Activated naive CD8-positive, alpha-beta T cell treated with anti-CD3 and anti-CD28 coated beads, Interleukin-2, amount 10 ng/mL, durations not matched to agents 7 days and 5 days (primary cell): ENCODE data around the gene ZNF516. TPM values are rescaled to one million over a fixed set of nuclear protein-coding genes. Genes with fewer than 3 reads are reported as not detected.

Experiments used
- ATAC-seq: fragments of 150-1000 bp; cut with Tn5 transposase; one replicate; pipeline ENCODE4 v1.10.0; 2021; ENCODE audit warnings: low read depth, moderate library complexity
- POLR2A ChIA-PET: fragments of 350-600 bp; sonication (Branson Sonifier 250); formaldehyde crosslinking; loops from one replicate; lab custom pipeline; 2021; ENCODE audit warnings: antibody characterized with exemption; lab: Charles Lee
- DNase-seq: peaks from one replicate; pipeline ENCODE4 v3.0.0; 2021
- H3K27ac Mint-ChIP-seq: one replicate; pipeline ENCODE4 v1.8.0; 2022; ENCODE audit warnings: mild to moderate bottlenecking, mixed read lengths
- H3K27me3 Mint-ChIP-seq: one replicate; pipeline ENCODE4 v1.8.0; 2022; ENCODE audit warnings: mild to moderate bottlenecking, moderate library complexity, mixed read lengths
- H3K36me3 Mint-ChIP-seq: one replicate; pipeline ENCODE4 v1.8.0; 2021; ENCODE audit warnings: mild to moderate bottlenecking, mixed read lengths
- H3K4me1 Mint-ChIP-seq: one replicate; pipeline ENCODE4 v1.8.0; 2021; ENCODE audit warnings: mixed read lengths
- H3K4me3 Mint-ChIP-seq: one replicate; pipeline ENCODE4 v1.8.0; 2022; ENCODE audit warnings: mild to moderate bottlenecking, moderate library complexity, mixed read lengths
- H3K9me3 Mint-ChIP-seq: one replicate; pipeline ENCODE4 v1.8.0; 2021; ENCODE audit warnings: mixed read lengths
- total RNA-seq, 2 experiments: library from RNA; stranded (reverse); gene quantifications; one replicate each; pipeline ENCODE4 v1.2.3, GENCODE V29; 2021

ZNF516 gene
- total RNA-seq, 2 experiments from 2014 or later, result 6.9 to 8.0 TPM

DNA sequence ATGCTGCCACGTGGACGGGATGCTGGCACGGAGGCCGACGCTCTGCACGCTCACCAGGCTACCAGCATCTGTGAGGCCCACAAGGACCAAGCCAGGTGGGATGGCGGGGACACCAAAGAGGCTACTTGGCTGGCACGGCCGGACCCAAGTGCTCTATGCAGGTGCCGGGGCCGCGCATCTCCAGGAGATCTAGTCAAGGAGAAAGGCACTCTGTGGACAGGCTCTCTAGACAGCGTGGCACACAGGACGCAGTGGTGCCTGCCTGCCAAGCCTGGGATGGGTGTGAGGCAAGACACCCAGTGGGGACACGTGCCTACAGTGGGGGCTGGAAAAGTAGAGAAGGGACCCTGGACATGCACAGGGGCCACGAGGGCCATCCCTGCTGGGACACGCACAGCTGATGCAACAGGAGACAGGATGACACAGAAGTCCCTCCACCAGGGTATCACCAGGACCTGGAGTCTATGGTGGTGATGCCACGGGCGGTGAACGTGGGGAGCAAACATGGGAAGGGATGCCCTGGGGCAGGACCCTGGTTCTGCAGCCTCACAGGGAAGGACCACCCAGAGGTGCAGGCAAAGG lies 28.5 kb downstream of the ZNF516 start:
- DNase-seq (no peak), ATAC-seq (peak; percentile 28)
- Mint-ChIP-seq H3K4me3 (peak overlapping the region; percentile 24), H3K36me3 (no peaks in the 10 kb centered on the region), H3K27ac (peak overlapping the region; percentile 87), H3K27me3 (no peaks in the 10 kb centered on the region), H3K4me1 (peaks cover 23% of the 10 kb centered on the region), H3K9me3 (no peaks in the 10 kb centered on the region)
- POLR2A ChIA-PET, result interaction anchor here (1.7 kb wide), 1 partner anchor 27 kb away, joined by 3 read pairs; no protein-coding TSS in a partner anchor

DNA sequence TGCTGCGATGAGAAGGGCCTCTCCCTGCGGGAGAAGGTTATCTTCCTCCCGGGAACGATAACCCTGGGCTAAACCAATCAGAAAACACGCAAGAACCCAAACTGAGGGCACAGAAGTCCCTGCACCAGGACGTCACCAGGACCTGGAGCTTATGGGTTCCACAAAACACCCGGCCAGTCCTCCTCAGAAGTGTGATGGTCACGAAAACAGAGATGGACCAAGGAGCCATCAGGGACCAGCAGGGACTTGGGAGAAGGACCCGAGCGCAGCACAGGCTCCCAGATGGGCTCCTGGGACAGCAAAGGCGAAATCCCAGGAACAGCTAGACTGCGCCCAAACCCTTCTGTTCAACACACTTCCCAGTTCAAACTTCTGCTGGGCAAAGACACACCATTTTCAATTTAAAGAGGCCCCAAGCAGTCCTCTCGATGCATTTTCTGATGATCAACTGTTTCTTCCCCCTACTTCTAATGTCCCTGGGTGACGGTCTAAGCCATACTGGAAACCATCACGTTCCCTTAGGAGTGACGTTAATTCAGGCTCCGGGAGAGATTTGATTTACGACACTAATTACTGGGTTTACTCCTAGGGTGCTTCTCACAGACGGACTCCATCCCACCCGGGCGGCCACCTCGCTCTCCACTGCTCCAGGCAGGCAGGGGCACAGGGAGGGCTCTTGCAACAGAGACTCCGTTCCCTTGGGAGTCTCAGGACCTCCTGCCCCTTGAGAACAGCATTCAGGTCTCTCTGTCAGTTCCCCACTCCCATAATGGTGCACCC lies 29.2 kb downstream of the ZNF516 start:
- Mint-ChIP-seq H3K27me3 (no peaks in the 10 kb centered on the region), H3K4me1 (peaks cover 23% of the 10 kb centered on the region), H3K36me3 (no peaks in the 10 kb centered on the region), H3K9me3 (no peaks in the 10 kb centered on the region), H3K27ac (peak overlapping the region; percentile 70), H3K4me3 (no peak overlapping the region)
- POLR2A ChIA-PET, result interaction anchor here (1.7 kb wide), 1 partner anchor 27 kb away, joined by 3 read pairs; no protein-coding TSS in a partner anchor
- DNase-seq (no peak), ATAC-seq (no peak)

DNA sequence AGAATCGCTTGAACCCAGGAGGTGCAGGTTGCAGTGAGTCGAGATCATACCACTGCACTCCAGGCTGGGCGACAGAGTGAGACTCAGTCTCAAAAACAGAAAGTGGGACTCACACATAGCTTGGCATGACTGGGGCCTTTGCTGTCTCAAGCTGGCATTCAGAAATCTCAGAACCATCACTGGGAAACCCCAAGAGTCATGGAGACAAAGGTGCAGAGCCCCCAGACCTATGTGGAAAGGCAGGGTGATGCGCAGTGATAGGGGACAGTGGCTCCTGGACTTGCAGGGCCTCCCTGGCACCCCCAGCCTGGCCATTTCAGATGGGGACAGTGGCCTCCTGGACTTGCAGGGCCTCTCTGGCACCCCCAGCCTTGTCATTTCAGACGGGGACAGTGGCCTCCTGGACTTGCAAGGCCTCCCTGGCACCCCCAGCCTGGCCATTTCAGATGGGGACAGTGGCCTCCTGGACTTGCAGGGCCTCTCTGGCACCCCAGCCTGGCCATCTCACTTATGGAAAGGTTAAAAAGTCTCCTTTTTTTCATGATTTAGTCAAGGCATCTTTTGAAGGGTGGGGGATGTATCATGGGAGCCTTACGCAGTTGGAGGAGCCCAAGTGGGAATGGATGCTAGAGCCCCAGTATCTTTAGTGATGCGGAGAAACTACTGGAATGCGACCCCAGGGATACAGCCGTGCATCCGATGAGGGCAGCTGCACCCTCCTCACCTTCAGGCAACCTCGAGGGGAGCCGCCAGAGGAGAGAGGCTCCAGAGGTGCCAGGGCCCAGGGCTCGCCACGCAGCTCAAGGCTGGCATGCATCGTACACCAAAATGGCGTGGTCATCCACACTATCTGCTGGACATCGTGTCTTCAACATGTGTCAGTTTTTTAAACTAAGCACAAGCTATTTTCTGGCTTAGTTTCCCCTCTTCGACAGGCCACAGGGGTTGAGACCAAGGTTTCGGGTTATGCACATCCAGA lies 30.5 kb downstream of the ZNF516 start:
- ATAC-seq (no peak), DNase-seq (no peak)
- POLR2A ChIA-PET, result no interaction called here
- H3K9me3 Mint-ChIP-seq, result no peaks in the 10 kb centered on the region
- H3K27ac Mint-ChIP-seq, result no peak overlapping the region
- H3K4me3 Mint-ChIP-seq, result no peak overlapping the region
- H3K36me3 Mint-ChIP-seq, result no peaks in the 10 kb centered on the region
- no peaks in the 10 kb centered on the region for H3K27me3 Mint-ChIP-seq
- H3K4me1 Mint-ChIP-seq, result peaks cover 23% of the 10 kb centered on the region

DNA sequence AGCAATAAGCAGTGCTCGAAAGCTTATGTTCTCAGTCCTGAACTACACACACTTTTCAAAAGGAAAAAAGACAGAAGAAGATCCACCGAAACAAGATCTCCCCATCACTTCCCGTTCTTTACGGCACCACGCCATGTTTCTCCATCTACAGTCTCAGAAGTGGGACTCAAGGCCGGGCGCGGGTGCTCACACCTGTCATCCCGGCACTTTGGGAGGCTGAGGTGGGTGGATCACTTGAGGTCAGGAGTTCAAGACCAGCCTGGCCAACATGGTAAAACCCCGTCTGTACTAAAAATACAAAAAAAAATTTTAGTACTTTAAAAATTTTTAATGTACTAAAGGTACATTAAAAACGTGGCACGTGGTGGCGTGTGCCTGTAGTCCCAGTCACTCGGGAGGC lies 31.2 kb downstream of the ZNF516 start:
- no peak for DNase-seq
- H3K9me3 Mint-ChIP-seq, result no peaks in the 10 kb centered on the region
- POLR2A ChIA-PET, result no interaction called here
- ATAC-seq, result no peak
- H3K4me3 Mint-ChIP-seq, result no peak overlapping the region
- H3K4me1 Mint-ChIP-seq, result peaks cover 19% of the 10 kb centered on the region
- H3K27me3 Mint-ChIP-seq, result no peaks in the 10 kb centered on the region
- no peak overlapping the region for H3K27ac Mint-ChIP-seq
- no peaks in the 10 kb centered on the region for H3K36me3 Mint-ChIP-seq

DNA sequence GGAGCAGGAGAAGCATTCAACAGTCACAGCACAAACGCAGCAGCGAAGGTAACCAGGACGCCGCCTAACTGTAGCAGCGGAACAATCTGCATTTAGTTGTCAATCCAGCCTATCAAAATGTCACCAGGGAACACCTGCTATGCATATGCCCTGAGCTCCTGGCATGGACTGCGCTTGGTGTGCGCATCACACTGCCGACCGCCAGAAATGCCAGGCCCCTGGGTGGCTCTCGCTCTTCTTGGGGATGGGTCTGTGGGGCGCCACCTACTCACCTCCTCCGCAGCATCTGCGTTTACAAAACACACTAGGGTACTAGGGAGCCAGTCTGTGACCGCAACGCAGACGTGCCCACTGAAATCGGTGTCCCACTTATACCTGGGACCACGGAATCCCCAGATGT lies 31.7 kb downstream of the ZNF516 start:
- Mint-ChIP-seq H3K4me3 (no peak overlapping the region), H3K4me1 (peaks cover 14% of the 10 kb centered on the region), H3K36me3 (no peaks in the 10 kb centered on the region), H3K9me3 (no peaks in the 10 kb centered on the region), H3K27me3 (no peaks in the 10 kb centered on the region), H3K27ac (no peak overlapping the region)
- DNase-seq (no peak), ATAC-seq (no peak)
- POLR2A ChIA-PET, result no interaction called here

DNA sequence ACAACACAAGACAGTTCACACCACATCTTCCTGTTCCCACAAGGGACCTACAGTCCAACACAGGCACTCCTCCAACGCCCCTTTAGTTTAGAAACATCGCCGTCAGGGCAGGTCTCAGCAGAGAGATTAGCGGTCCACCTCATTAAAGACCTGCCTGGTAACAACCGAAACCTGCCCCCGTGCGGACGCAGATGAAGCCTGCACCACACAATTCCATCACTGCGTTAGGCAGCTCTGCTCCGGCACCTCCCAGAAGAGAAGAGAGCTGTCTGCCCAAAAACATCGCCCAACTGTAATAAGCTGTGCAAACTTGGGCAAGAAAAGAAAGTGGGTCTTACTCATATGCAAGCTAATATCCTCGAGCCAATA lies 32.7 kb downstream of the ZNF516 start:
- ATAC-seq (no peak), DNase-seq (no peak)
- no peaks in the 10 kb centered on the region for H3K9me3 Mint-ChIP-seq
- no peak overlapping the region for H3K27ac Mint-ChIP-seq
- H3K4me3 Mint-ChIP-seq, result no peak overlapping the region
- no peaks in the 10 kb centered on the region for H3K27me3 Mint-ChIP-seq
- no peaks in the 10 kb centered on the region for H3K36me3 Mint-ChIP-seq
- peaks cover 7% of the 10 kb centered on the region for H3K4me1 Mint-ChIP-seq
- POLR2A ChIA-PET, result no interaction called here

DNA sequence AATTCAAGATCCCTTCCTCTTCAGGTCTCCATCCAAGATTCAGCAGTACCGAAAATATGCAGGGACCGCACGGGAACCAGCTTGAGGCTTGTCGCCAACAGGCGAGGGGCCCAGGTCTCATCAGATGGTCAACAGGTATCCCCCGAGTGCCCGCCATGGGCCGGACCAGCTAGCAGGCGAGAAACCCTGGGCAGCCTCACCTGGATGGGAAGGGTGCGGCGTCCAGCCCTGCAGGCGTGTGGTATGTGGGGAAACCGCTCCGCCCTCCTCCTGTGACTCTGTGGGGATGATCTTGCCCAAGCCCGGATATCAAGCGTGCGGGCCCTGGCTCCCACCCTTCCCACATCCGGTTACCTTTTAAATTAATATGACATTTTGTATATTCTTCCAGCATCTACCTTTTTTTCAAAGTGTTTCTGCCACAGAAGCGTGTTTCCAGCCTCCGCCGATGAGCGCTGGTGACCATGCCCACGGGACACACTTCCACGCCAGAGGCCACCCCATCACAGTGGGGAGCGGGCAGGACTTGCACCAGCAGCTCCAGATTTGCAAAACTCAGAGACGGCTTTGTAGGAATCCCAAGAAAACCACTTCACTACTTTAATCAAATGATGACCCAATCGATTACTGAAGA lies 33.2 kb downstream of the ZNF516 start:
- no peak for DNase-seq
- POLR2A ChIA-PET, result no interaction called here
- H3K27ac Mint-ChIP-seq, result no peak overlapping the region
- no peak for ATAC-seq
- H3K27me3 Mint-ChIP-seq, result no peaks in the 10 kb centered on the region
- H3K4me3 Mint-ChIP-seq, result no peak overlapping the region
- H3K4me1 Mint-ChIP-seq, result peaks cover 9% of the 10 kb centered on the region
- no peaks in the 10 kb centered on the region for H3K36me3 Mint-ChIP-seq
- H3K9me3 Mint-ChIP-seq, result no peaks in the 10 kb centered on the region

DNA sequence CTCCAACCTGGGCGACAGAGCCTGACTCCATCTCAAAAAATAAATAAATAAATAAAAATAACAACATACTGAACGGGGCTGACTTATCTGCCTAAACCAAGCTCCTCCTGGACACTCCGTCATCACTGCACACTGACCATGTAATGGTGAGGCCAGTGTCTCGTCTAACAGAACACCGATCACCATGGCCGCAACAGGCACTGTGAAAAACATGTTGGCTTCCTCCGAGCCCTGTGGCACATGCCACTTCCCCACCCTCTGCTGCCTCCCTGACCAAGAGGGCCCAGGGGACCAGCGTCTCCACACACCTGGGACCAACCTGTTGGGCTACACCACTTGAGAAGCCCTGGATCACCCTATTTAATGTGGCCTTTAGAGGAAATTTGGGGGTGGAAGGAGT lies 33.9 kb downstream of the ZNF516 start:
- POLR2A ChIA-PET, result no interaction called here

DNA sequence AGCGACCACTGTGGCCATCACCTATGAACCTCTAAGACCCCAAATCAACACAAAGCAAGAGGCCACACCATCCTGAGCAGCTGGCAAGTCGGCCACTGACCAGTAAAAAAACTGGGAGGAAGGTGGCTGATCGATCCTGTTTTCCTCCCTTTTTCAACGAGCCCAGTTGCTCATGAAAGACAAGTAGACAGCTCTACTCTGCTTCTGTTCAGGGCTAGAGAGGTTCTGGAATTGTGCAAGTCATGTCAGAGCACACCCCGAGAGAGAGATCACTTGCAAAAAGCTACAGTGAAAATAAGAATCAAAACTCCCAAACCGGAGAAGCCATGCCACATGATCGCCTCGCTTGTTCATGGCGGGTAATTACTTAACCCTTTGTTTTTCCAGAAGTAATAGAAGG lies 34.6 kb downstream of the ZNF516 start:
- peaks cover 6% of the 10 kb centered on the region for H3K4me1 Mint-ChIP-seq

More for the DNA sequence above, 33.9 kb downstream of the ZNF516 start:
- Mint-ChIP-seq H3K27me3 (no peaks in the 10 kb centered on the region), H3K9me3 (no peaks in the 10 kb centered on the region), H3K4me3 (no peak overlapping the region), H3K27ac (no peak overlapping the region), H3K36me3 (no peaks in the 10 kb centered on the region), H3K4me1 (peaks cover 6% of the 10 kb centered on the region)
- ATAC-seq, result no peak
- DNase-seq, result no peak

DNA sequence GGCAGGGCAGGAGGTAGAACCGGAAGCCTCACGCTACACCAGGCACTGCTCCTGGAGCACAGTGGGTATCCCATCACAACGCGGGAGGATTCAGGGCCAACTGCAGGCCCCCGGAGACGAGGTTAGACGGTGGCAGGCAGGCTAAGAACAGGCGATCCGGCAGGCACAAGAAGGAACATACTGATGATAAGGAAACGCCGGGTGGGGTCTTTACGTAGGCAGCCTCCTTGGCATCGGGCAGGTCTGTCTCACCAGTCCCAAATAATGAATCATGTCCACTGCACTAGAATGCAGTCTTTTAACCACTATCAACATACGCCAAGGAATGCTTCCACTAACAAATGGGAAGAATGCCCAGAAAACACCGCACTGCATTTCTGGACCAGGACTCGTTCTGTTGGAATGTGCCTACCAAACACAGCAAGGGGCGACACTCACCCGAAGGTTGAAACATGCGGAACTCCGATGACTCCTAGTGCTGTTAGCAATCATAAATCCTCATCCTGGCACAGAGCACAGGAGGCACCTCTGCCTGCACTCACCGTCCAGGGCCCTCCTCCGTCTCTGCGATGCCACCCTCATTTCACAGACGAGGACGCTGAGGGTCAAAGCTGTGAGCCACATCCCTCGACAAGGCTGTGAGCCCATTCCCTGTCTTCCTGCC lies 35.2 kb downstream of the ZNF516 start:
- Mint-ChIP-seq H3K4me1 (peaks cover 6% of the 10 kb centered on the region), H3K27me3 (no peaks in the 10 kb centered on the region), H3K27ac (no peak overlapping the region), H3K9me3 (no peaks in the 10 kb centered on the region), H3K4me3 (no peak overlapping the region), H3K36me3 (no peaks in the 10 kb centered on the region)
- no peak for ATAC-seq
- POLR2A ChIA-PET, result no interaction called here
- DNase-seq, result no peak

More for the DNA sequence above, 34.6 kb downstream of the ZNF516 start:
- H3K27ac Mint-ChIP-seq, result no peak overlapping the region
- no peaks in the 10 kb centered on the region for H3K36me3 Mint-ChIP-seq
- H3K27me3 Mint-ChIP-seq, result no peaks in the 10 kb centered on the region
- H3K9me3 Mint-ChIP-seq, result no peaks in the 10 kb centered on the region
- POLR2A ChIA-PET, result no interaction called here
- ATAC-seq (no peak), DNase-seq (no peak)
- no peak overlapping the region for H3K4me3 Mint-ChIP-seq

DNA sequence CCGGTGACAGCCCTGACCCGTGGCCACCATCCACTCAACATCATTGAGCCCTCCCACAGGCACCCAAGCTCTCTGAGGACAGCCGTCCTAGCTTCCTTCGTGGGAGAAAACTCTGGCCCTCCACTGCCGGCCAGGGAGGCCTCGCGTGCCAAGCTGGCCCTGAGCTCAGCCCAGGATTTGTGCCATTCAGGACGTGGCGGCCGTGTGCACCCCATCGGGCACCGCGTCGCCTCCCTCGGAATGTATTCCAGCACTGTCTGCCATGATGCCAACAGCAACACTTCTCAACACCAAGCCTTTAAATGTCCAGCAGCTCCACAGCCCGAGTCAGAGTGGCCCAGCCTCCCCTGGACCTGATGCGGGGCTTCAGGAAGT lies 35.7 kb downstream of the ZNF516 start:
- Mint-ChIP-seq H3K27ac (no peak overlapping the region), H3K9me3 (no peaks in the 10 kb centered on the region)
- POLR2A ChIA-PET, result no interaction called here

DNA sequence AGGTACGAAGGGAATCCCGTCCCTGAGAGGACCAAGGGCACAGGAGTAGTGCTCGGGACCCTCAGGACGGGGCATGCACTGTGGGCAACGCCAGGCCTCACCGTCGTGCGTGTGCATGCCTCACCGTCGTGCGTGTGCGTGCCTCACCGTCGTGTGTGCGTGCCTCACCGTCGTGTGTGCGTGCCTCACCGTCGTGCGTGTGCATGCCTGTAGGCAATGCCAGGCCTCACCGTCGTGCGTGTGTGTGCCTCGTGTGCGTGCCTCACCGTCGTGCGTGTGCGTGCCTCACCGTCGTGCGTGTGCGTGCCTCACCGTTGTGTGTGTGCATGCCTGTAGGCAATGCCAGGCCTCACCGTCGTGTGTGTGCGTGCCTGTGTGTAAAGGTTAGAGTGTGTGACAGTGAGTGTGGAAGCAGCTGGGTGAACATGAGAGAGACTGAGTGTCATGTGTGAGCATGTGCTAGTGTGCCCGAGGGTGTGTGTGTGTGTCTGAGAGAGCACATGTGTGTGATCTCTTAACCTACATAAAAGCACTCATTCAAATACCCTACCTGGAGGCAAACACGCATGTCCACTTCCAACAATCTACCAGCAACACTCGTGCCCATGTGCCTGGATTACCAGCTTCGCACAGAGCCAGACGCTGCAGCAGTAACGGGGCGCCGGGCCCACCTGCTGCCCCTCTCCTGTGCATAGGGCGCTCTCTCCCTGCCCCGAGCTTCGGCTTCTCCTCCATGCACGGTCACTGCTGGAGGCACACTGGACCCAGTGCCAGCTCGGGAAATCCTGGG lies 36.3 kb downstream of the ZNF516 start:
- no peak overlapping the region for H3K27ac Mint-ChIP-seq

More for the DNA sequence above, 35.7 kb downstream of the ZNF516 start:
- DNase-seq (no peak), ATAC-seq (no peak)
- no peak overlapping the region for H3K4me3 Mint-ChIP-seq
- H3K36me3 Mint-ChIP-seq, result no peaks in the 10 kb centered on the region
- no peaks in the 10 kb centered on the region for H3K27me3 Mint-ChIP-seq
- H3K4me1 Mint-ChIP-seq, result peaks cover 6% of the 10 kb centered on the region

More for the DNA sequence above, 36.3 kb downstream of the ZNF516 start:
- DNase-seq (no peak), ATAC-seq (no peak)
- Mint-ChIP-seq H3K4me1 (peaks cover 6% of the 10 kb centered on the region), H3K27me3 (no peaks in the 10 kb centered on the region), H3K4me3 (no peak overlapping the region), H3K9me3 (no peaks in the 10 kb centered on the region), H3K36me3 (no peaks in the 10 kb centered on the region)
- POLR2A ChIA-PET, result no interaction called here
